Prostate gland (tissue), 2 donors: ENCODE results near the gene CXCR5.

Experiments used
- POLR2A ChIP-seq: fragments of 450-650 bp; IDR thresholded peaks from one replicate; pipeline ENCODE4 v1.6.1; 2016; ENCODE audit warnings: antibody characterized with exemption, mild to moderate bottlenecking
- POLR2AphosphoS5 ChIP-seq: sonication (generic); formaldehyde crosslinking; IDR thresholded peaks from one replicate; pipeline ENCODE4 v1.6.1; 2017; ENCODE audit warnings: antibody characterized with exemption
- TF ChIP-seq, protein P1 (sequence below), 4 experiments: fragments of 200-600 bp in 2 of 4; fragments of 450-650 bp in 2 of 4; sonication (generic) in 2 of 4; IDR thresholded peaks; 1 replicate in 3 of 4; 2 replicates in 1 of 4; pipeline ENCODE4 v1.5.1; 2016 to 2019; ENCODE audit warnings: antibody characterized with exemption in 4 of 4, mild to moderate bottlenecking in 2 of 4, moderate library complexity in 2 of 4

DNA sequence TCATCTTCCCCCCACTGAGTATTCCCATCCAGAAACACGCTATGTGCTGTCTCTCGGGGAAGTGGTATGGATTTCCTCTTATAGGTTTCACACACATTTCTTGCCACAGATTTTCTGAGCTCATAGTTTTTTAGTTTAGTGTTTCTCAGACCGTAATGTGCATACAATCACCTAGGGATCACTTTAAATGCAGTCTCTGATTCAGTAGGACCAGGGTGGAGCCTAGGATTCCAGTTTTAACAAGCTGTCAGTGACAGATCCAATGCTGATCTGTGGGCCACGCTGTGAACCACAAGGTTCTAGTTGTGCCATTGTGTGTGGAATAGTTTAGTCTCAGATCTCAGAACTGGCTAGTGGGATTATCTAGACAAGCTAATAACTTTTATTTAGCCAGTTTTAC, 23.7 kb upstream of the CXCR5 start:
- TF ChIP-seq, protein P1, sequence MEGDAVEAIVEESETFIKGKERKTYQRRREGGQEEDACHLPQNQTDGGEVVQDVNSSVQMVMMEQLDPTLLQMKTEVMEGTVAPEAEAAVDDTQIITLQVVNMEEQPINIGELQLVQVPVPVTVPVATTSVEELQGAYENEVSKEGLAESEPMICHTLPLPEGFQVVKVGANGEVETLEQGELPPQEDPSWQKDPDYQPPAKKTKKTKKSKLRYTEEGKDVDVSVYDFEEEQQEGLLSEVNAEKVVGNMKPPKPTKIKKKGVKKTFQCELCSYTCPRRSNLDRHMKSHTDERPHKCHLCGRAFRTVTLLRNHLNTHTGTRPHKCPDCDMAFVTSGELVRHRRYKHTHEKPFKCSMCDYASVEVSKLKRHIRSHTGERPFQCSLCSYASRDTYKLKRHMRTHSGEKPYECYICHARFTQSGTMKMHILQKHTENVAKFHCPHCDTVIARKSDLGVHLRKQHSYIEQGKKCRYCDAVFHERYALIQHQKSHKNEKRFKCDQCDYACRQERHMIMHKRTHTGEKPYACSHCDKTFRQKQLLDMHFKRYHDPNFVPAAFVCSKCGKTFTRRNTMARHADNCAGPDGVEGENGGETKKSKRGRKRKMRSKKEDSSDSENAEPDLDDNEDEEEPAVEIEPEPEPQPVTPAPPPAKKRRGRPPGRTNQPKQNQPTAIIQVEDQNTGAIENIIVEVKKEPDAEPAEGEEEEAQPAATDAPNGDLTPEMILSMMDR (IDR thresholded peaks at IDR 0.05), result no peak
- TF ChIP-seq POLR2A (no peak), POLR2AphosphoS5 (no peak)
